ENCODE measurements around the gene PIK3R1. TPM values are rescaled to one million over a fixed set of nuclear protein-coding genes. Genes with fewer than 3 reads are reported as not detected.

Gene PIK3R1
- total RNA-seq, 1 experiment from 2014 or later, result 151 TPM

GRCh38 chr5:68225188-68225910, 9.8 kb downstream of the PIK3R1 start:
- Mint-ChIP-seq H3K4me3 (ENCODE audit: unreplicated experiment) (peak overlapping the region; percentile 69), H3K36me3 (ENCODE audit: insufficient read depth, unreplicated experiment) (peaks cover 92% of the 10 kb centered on the region), H3K27me3 (ENCODE audit: insufficient read depth, unreplicated experiment) (no peaks in the 10 kb centered on the region), H3K4me1 (ENCODE audit: insufficient read depth, unreplicated experiment) (peaks cover 85% of the 10 kb centered on the region), H3K27ac (ENCODE audit: low read depth, unreplicated experiment) (peak overlapping the region; percentile 92), H3K9me3 (ENCODE audit: unreplicated experiment) (no peaks in the 10 kb centered on the region)
- TF ChIP-seq CTCF (IDR thresholded peaks at IDR 0.05; ENCODE audit: unreplicated experiment), result no peak
- intact Hi-C loops (cut with micrococcal nuclease), result no loop called here
- ChIA-PET CTCF (interaction anchor here (0.5 to 2.7 kb wide), 7 partner anchors 11 to 1015 kb away, joined by 3 to 10 read pairs (median 3); partner anchors contain the start of gene PIK3R1), POLR2A (interaction anchor here (0.6 to 8.0 kb wide), 22 partner anchors 9 to 994 kb away, joined by 3 to 151 read pairs (median 4); partner anchors contain the start of gene PIK3R1)
- peak; percentile 98 for DNase-seq (ENCODE audit: unreplicated experiment)
- no TSS peak for BruUV-seq (replicated peaks)

GRCh38 chr5:68225911-68226545, 10.5 kb downstream of the PIK3R1 start:
- H3K9me3 Mint-ChIP-seq (ENCODE audit: unreplicated experiment), result no peaks in the 10 kb centered on the region
- no peaks in the 10 kb centered on the region for H3K27me3 Mint-ChIP-seq (ENCODE audit: insufficient read depth, unreplicated experiment)
- peak overlapping the region; percentile 69 for H3K4me3 Mint-ChIP-seq (ENCODE audit: unreplicated experiment)
- ChIA-PET CTCF (interaction anchor here (0.6 to 2.7 kb wide), 4 partner anchors 11 to 1021 kb away, joined by 3 to 10 read pairs (median 3); partner anchors contain the start of gene PIK3R1), POLR2A (interaction anchor here (0.7 to 8.0 kb wide), 17 partner anchors 9 to 995 kb away, joined by 3 to 151 read pairs (median 5); partner anchors contain the start of gene PIK3R1)
- no peak for DNase-seq (ENCODE audit: unreplicated experiment)
- H3K4me1 Mint-ChIP-seq (ENCODE audit: insufficient read depth, unreplicated experiment), result peaks cover 88% of the 10 kb centered on the region
- TF ChIP-seq CTCF (IDR thresholded peaks at IDR 0.05; ENCODE audit: unreplicated experiment), result no peak
- peak overlapping the region; percentile 92 for H3K27ac Mint-ChIP-seq (ENCODE audit: low read depth, unreplicated experiment)
- intact Hi-C loops (cut with micrococcal nuclease), result no loop called here
- no TSS peak for BruUV-seq (replicated peaks)
- H3K36me3 Mint-ChIP-seq (ENCODE audit: insufficient read depth, unreplicated experiment), result peaks cover 92% of the 10 kb centered on the region

- H3K9me3 Mint-ChIP-seq (ENCODE audit: unreplicated experiment), result no peaks in the 10 kb centered on the region
- DNase-seq (ENCODE audit: unreplicated experiment), result no peak
- H3K27ac Mint-ChIP-seq (ENCODE audit: low read depth, unreplicated experiment), result peak overlapping the region; percentile 92
- CTCF ChIA-PET, result interaction anchor here (0.7 kb wide), 1 partner anchor 1021 kb away, joined by 3 read pairs; no protein-coding TSS in a partner anchor
- BruUV-seq (replicated peaks), result TSS peak; percentile 11
- TF ChIP-seq CTCF (IDR thresholded peaks at IDR 0.05; ENCODE audit: unreplicated experiment), result no peak
- peaks cover 94% of the 10 kb centered on the region for H3K36me3 Mint-ChIP-seq (ENCODE audit: insufficient read depth, unreplicated experiment)
- intact Hi-C loops (cut with micrococcal nuclease), result no loop called here
- peaks cover 90% of the 10 kb centered on the region for H3K4me1 Mint-ChIP-seq (ENCODE audit: insufficient read depth, unreplicated experiment)
- H3K27me3 Mint-ChIP-seq (ENCODE audit: insufficient read depth, unreplicated experiment), result no peaks in the 10 kb centered on the region
- peak overlapping the region; percentile 69 for H3K4me3 Mint-ChIP-seq (ENCODE audit: unreplicated experiment)
- POLR2A ChIA-PET, result interaction anchor here (0.5 to 8.0 kb wide), 7 partner anchors 8 to 1060 kb away, joined by 3 to 151 read pairs (median 4); partner anchors contain the start of gene PIK3R1
These were observed 11.1 kb downstream of the PIK3R1 start for GRCh38 chr5:68226546-68227073.

Measured in MCF 10A (cell line).